Hepatocyte (in vitro differentiated cells): ENCODE data around the gene TIMM23. TPM values are rescaled to one million over a fixed set of nuclear protein-coding genes. Genes with fewer than 3 reads are reported as not detected.

ENCODE experiments used
- DNase-seq: peaks from one replicate; pipeline ENCODE4 v3.0.0-alpha.2; 2016; ENCODE audit warnings: low spot score
- H2AFZ ChIP-seq: fragments of 200-600 bp; sonication (generic); 2 replicates; pipeline ENCODE4 v1.6.0; 2016; ENCODE audit warnings: antibody characterized with exemption, mild to moderate bottlenecking
- H3K27ac ChIP-seq: fragments of 200-600 bp; sonication (generic); 2 replicates; pipeline ENCODE4 v1.5.1; 2016; ENCODE audit warnings: mild to moderate bottlenecking
- H3K27me3 ChIP-seq: fragments of 200-600 bp; sonication (generic); 2 replicates; pipeline ENCODE4 v1.6.1; 2016
- H3K36me3 ChIP-seq: fragments of 200-600 bp; sonication (generic); replicated peaks from 2 replicates; pipeline ENCODE4 v1.5.1; 2016; ENCODE audit warnings: low read depth; ENCODE audit not compliant: insufficient read depth
- H3K4me1 ChIP-seq: fragments of 200-600 bp; sonication (generic); 2 replicates; pipeline ENCODE4 v1.5.1; 2016; ENCODE audit warnings: mild to moderate bottlenecking, moderate library complexity; ENCODE audit not compliant: insufficient read depth
- H3K4me2 ChIP-seq: fragments of 200-600 bp; sonication (generic); 2 replicates; pipeline ENCODE4 v1.6.0; 2016
- H3K4me3 ChIP-seq: fragments of 200-600 bp; sonication (generic); 2 replicates; pipeline ENCODE4 v1.5.1; 2016; ENCODE audit warnings: mild to moderate bottlenecking
- H3K79me2 ChIP-seq: fragments of 200-600 bp; sonication (generic); 2 replicates; pipeline ENCODE4 v1.6.0; 2017; ENCODE audit warnings: mild to moderate bottlenecking
- H3K9me2 ChIP-seq: fragments of 200-600 bp; sonication (generic); replicated peaks from 2 replicates; pipeline ENCODE4 v1.6.0; 2017; ENCODE audit warnings: mild to moderate bottlenecking; ENCODE audit not compliant: insufficient read depth
- H3K9me3 ChIP-seq: fragments of 200-600 bp; sonication (generic); 2 replicates; pipeline ENCODE4 v1.5.1; 2016; ENCODE audit warnings: low read depth, mild to moderate bottlenecking
- H4K20me1 ChIP-seq: fragments of 200-600 bp; sonication (generic); 2 replicates; pipeline ENCODE4 v1.6.0; 2016; ENCODE audit warnings: mild to moderate bottlenecking; ENCODE audit not compliant: insufficient read depth, poor library complexity, severe bottlenecking
- CTCF ChIP-seq: fragments of 200-600 bp; sonication (generic); IDR thresholded peaks from 2 replicates; pipeline ENCODE4 v1.5.1; 2016; ENCODE audit warnings: antibody characterized with exemption, mild to moderate bottlenecking; ENCODE audit not compliant: poor library complexity
- EZH2 ChIP-seq: fragments of 200-600 bp; sonication (generic); IDR thresholded peaks from 2 replicates; pipeline ENCODE4 v1.6.1; 2016; ENCODE audit warnings: antibody characterized with exemption, mild to moderate bottlenecking, borderline replicate concordance
- EZH2phosphoT487 ChIP-seq: fragments of 200-600 bp; sonication (generic); IDR thresholded peaks from one replicate; pipeline ENCODE4 v1.6.1; 2018; ENCODE audit warnings: antibody characterized with exemption, mild to moderate bottlenecking, low read depth, moderate library complexity; ENCODE audit not compliant: unreplicated experiment, severe bottlenecking
- WGBS: methylation state at CpG from one replicate; pipeline ENCODE4 v1.1.6; 2016; ENCODE audit warnings: low lambda C conversion rate; ENCODE audit errors: missing lambda C conversion rate; 5-methylcytosine and 5-hydroxymethylcytosine counted together
- polyA plus RNA-seq: library from polyadenylated mRNA; unstranded; fragments of >200 nt; fragmentation: Nextera tagmentation; extraction: Ambion mirVana; gene quantifications from 2 replicates; pipeline ENCODE4 v1.2.1, GENCODE V29; 2016
- total RNA-seq: library from RNA; depleted of rRNA; stranded (reverse); fragments of >200 nt; gene quantifications from 2 replicates; pipeline ENCODE4 v1.2.3, GENCODE V29; 2014

Gene TIMM23
- total and polyA plus RNA-seq, 2 experiments from 2014 or later = 80.7 to 122 TPM

DNA sequence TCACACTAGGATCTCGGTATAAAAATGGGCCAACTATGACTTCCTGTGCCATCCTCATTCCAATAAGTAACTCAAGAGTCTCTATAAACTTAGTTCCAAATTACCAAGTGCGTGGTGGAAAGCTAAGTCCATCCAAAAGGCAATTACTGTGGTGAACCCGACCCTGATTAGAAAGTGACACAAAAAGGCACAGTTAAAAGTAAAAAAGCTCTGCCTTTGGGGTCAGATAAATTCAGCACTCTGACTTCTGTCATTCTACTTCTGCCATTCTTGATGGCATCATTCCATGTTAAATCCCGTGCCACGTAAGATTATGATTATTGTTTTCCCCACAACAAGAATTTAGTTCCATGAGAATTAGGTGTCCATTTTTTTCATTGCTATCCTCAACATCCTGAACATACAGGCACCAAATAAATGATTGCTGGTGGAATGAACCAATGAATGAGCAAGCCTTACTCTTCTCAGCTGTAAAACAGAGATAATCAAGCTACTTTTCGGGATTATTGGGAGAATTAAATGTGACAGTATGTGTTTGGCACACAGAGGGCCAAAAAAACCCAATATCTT lies 57.3 kb downstream of the TIMM23 start:
- H3K27me3 ChIP-seq = no peaks in the 10 kb centered on the region

GRCh38 chr10:46030091-46030937 lies 58.0 kb downstream of the TIMM23 start, which contains the start of gene NCOA4:
TSS of gene NCOA4 (minus strand) at chr10:46030623. CDS start at chr10:46016680, 13,943 bp downstream.
- Histone ChIP-seq H3K4me3 (peak within 1 kb of the TSS; percentile 89), H3K9me2 (no peaks in the 10 kb centered on the region), H3K9me3 (no peaks in the 10 kb centered on the region), H3K36me3 (no peaks in the 10 kb centered on the region), H3K27ac (peak within 1 kb of the TSS; percentile 96), H3K4me1 (peaks cover 14% of the 10 kb centered on the region), H3K4me2 (peak within 1 kb of the TSS; percentile 93), H4K20me1 (peaks cover 30% of the 10 kb centered on the region), H3K27me3 (no peaks in the 10 kb centered on the region), H3K79me2 (peaks cover 45% of the 10 kb centered on the region), H2AFZ (peak within 1 kb of the TSS; percentile 97)
- DNase-seq = peak; percentile 100
- TF ChIP-seq EZH2 = no peak
- TF ChIP-seq CTCF = peak; percentile 54
- 2% methylated on average over 45 of the region's 59 CpGs for WGBS

More for the DNA sequence above, 57.3 kb downstream of the TIMM23 start:
- DNase-seq = no peak
- Histone ChIP-seq H3K9me2 (no peaks in the 10 kb centered on the region), H3K27ac (peak overlapping the region; percentile 96), H3K9me3 (no peaks in the 10 kb centered on the region), H2AFZ (peak overlapping the region; percentile 17), H3K4me2 (peak overlapping the region; percentile 93), H3K79me2 (peaks cover 53% of the 10 kb centered on the region), H4K20me1 (peaks cover 37% of the 10 kb centered on the region), H3K4me1 (peaks cover 14% of the 10 kb centered on the region), H3K36me3 (no peaks in the 10 kb centered on the region), H3K4me3 (peak overlapping the region; percentile 89)
- WGBS = 33% methylated on average over 6 of the region's 6 CpGs
- TF ChIP-seq CTCF = no peak
- TF ChIP-seq EZH2phosphoT487 = no peak
- no peak for TF ChIP-seq EZH2

DNA sequence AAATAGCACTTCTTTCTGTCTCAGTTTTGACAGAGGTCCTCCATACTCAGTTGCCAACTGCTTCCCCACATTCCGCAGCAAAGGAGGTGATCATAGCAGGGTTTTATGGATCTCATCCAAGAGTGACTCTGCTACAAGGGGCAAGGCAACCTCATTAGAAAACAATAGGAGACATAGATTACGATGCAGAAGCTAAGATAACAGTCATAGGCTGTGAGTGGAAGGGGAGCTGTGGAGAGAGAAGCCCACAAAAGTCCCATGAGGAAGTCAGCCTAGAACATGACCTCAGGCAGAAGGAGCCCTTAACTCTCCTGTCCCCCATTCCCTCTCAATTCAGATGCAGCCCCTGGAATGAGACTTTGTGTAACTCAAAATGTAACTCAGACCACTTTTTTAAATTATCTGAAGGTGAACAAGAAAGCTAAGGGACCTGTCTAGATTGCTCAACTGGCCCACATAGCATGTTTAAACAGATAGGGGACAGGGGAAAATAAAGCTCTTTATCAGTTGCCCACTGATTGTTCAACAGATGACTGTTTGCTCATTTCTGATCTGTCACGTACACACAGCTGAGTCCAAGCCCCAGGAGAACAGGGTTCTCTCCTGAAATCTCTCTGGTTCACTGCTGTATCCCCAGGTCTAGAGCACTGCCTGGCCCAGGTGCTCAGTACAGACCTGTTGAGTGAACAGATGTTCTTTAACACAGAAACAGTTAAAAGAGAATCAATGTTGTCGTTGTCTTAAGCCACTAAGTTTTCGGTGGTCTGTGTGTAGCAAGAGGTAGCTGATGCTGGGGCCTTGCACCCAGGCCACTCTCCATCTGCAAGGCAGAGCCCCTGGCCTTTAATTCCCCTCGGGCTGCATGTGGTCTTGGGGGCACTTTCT lies 59.6 kb downstream of the TIMM23 start:
- Histone ChIP-seq H3K9me2 (no peaks in the 10 kb centered on the region), H3K4me3 (no peak overlapping the region), H3K79me2 (peaks cover 29% of the 10 kb centered on the region), H3K4me2 (no peak overlapping the region), H3K9me3 (no peaks in the 10 kb centered on the region), H4K20me1 (peaks cover 14% of the 10 kb centered on the region), H3K4me1 (peaks cover 7% of the 10 kb centered on the region), H3K36me3 (no peaks in the 10 kb centered on the region), H3K27me3 (no peaks in the 10 kb centered on the region), H3K27ac (peak overlapping the region; percentile 83), H2AFZ (no peak overlapping the region)
- TF ChIP-seq EZH2 = no peak
- TF ChIP-seq CTCF = no peak
- TF ChIP-seq EZH2phosphoT487 = no peak
- WGBS = 60% methylated on average over 6 of the region's 6 CpGs
- DNase-seq = peak; percentile 38
